ENCODE data around the gene DDX20. TPM values are rescaled to one million over a fixed set of nuclear protein-coding genes. Genes with fewer than 3 reads are reported as not detected.
"Not testable (repeated sequence)": the region's sequence is repeated elsewhere in the genome, so short reads cannot be mapped to it uniquely, and the experiment has no call there.

Gene DDX20
- polyA plus RNA-seq, 1 of the 3 experiments (the other 2 are of a cell fraction): 3.8 TPM

GRCh38 chr1:111798580-111798979, 42.9 kb downstream of the DDX20 start (continued):
- TF ChIP-seq, protein P1, sequence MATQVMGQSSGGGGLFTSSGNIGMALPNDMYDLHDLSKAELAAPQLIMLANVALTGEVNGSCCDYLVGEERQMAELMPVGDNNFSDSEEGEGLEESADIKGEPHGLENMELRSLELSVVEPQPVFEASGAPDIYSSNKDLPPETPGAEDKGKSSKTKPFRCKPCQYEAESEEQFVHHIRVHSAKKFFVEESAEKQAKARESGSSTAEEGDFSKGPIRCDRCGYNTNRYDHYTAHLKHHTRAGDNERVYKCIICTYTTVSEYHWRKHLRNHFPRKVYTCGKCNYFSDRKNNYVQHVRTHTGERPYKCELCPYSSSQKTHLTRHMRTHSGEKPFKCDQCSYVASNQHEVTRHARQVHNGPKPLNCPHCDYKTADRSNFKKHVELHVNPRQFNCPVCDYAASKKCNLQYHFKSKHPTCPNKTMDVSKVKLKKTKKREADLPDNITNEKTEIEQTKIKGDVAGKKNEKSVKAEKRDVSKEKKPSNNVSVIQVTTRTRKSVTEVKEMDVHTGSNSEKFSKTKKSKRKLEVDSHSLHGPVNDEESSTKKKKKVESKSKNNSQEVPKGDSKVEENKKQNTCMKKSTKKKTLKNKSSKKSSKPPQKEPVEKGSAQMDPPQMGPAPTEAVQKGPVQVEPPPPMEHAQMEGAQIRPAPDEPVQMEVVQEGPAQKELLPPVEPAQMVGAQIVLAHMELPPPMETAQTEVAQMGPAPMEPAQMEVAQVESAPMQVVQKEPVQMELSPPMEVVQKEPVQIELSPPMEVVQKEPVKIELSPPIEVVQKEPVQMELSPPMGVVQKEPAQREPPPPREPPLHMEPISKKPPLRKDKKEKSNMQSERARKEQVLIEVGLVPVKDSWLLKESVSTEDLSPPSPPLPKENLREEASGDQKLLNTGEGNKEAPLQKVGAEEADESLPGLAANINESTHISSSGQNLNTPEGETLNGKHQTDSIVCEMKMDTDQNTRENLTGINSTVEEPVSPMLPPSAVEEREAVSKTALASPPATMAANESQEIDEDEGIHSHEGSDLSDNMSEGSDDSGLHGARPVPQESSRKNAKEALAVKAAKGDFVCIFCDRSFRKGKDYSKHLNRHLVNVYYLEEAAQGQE (IDR thresholded peaks at IDR 0.05; ENCODE audit: low read depth, low read length): no peak
- no peak for TF ChIP-seq RAD21 (IDR thresholded peaks at IDR 0.05; ENCODE audit: low read length)
- no peak for TF ChIP-seq ELF1 (IDR thresholded peaks at IDR 0.05)
- TF ChIP-seq CHD2 (IDR thresholded peaks at IDR 0.05; ENCODE audit: low read length, partially characterized antibody): no peak
- TF ChIP-seq TAF1 (IDR thresholded peaks at IDR 0.05; ENCODE audit: borderline replicate concordance, low read depth, low read length): no peak
- TF ChIP-seq FOXJ3 (CRISPR knock-in tag; IDR thresholded peaks at IDR 0.05): no peak
- TF ChIP-seq MXI1 (IDR thresholded peaks at IDR 0.05; ENCODE audit: low read depth, low read length): no peak
- no peak for TF ChIP-seq FOSL2 (IDR thresholded peaks at IDR 0.05; ENCODE audit: borderline replicate concordance, low read depth)
- no peak for TF ChIP-seq YY1 (IDR thresholded peaks at IDR 0.05; ENCODE audit: low read depth)

- H3K79me2 ChIP-seq (ENCODE audit: insufficient read depth); H3K9me2 ChIP-seq; H3K4me3 ChIP-seq (ENCODE audit: low read depth in 2 of 2, low read length in 1 of 2); POLR2A ChIA-PET; H3K27ac ChIP-seq (ENCODE audit: low read depth in 2 of 2, low read length in 1 of 2); H3F3A ChIP-seq (replicated peaks; ENCODE audit: insufficient read depth); H3K4me2 ChIP-seq; H3K4me1 ChIP-seq (ENCODE audit: control insufficient read depth in 1 of 2, insufficient read depth in 2 of 2, low read depth in 1 of 2, low read length in 1 of 2); H4K20me1 ChIP-seq (ENCODE audit: insufficient read depth); H2AFZ ChIP-seq (ENCODE audit: low read depth); H3K9ac ChIP-seq; DNase-seq; H3K36me3 ChIP-seq (replicated peaks in 1 of 2; ENCODE audit: control insufficient read depth in 1 of 2, insufficient read depth in 2 of 2, low read length in 1 of 2); H3K9me3 ChIP-seq: not testable (repeated sequence)
- CTCF ChIA-PET: interaction anchor here (1.5 kb wide), 1 partner anchor 192 kb away, joined by 3 read pairs; no protein-coding TSS in a partner anchor
- 51% methylated on average over 10 of the region's 14 CpGs for WGBS (ENCODE audit: low lambda C conversion rate)
- H3K27me3 ChIP-seq (ENCODE audit: insufficient read depth): peaks cover 11% of the 10 kb centered on the region; the same call in 1 of the 2 replicates
Observed at GRCh38 chr1:111799722-111800121, 44.0 kb downstream of the DDX20 start.

GRCh38 chr1:111801071-111801850, 45.6 kb downstream of the DDX20 start:
- H3K27me3 ChIP-seq (ENCODE audit: insufficient read depth): peaks cover 18% of the 10 kb centered on the region; the same call in 1 of the 2 replicates
- no peaks in the 10 kb centered on the region for H3F3A ChIP-seq (replicated peaks; ENCODE audit: insufficient read depth)
- TF ChIP-seq RAD21 (IDR thresholded peaks at IDR 0.05; ENCODE audit: low read length): 0 out of 2 replicates have a peak, but pooled peaks have one; percentile 6
- no peak for TF ChIP-seq MEF2A (IDR thresholded peaks at IDR 0.05; ENCODE audit: borderline replicate concordance, low read depth)
- no peak overlapping the region for H2AFZ ChIP-seq (ENCODE audit: low read depth)
- ChIA-PET POLR2A (no interaction called here), CTCF (interaction anchor here (1.1 kb wide), 1 partner anchor 12 kb away, joined by 3 read pairs; no protein-coding TSS in a partner anchor)
- peak; percentile 29 for DNase-seq
- H3K79me2 ChIP-seq (ENCODE audit: insufficient read depth): no peaks in the 10 kb centered on the region
- WGBS (ENCODE audit: low lambda C conversion rate): 47% methylated on average over 11 of the region's 13 CpGs
- no peaks in the 10 kb centered on the region for H3K9me2 ChIP-seq
- H3K9me3 ChIP-seq: no peaks in the 10 kb centered on the region
- H3K4me1 ChIP-seq (ENCODE audit: control insufficient read depth in 1 of 2, insufficient read depth in 2 of 2, low read depth in 1 of 2, low read length in 1 of 2): no peaks in the 10 kb centered on the region
- no peak overlapping the region for H3K27ac ChIP-seq (ENCODE audit: low read depth in 2 of 2, low read length in 1 of 2)
- no peak overlapping the region for H3K4me3 ChIP-seq (ENCODE audit: low read depth in 2 of 2, low read length in 1 of 2)
- no peaks in the 10 kb centered on the region for H4K20me1 ChIP-seq (ENCODE audit: insufficient read depth)
- H3K4me2 ChIP-seq: no peak overlapping the region
- H3K36me3 ChIP-seq (replicated peaks in 1 of 2; ENCODE audit: control insufficient read depth in 1 of 2, insufficient read depth in 2 of 2, low read length in 1 of 2): no peaks in the 10 kb centered on the region
- H3K9ac ChIP-seq: no peak overlapping the region

All from SK-N-SH (cell line).